ENCODE data around the gene INTS15. TPM values are rescaled to one million over a fixed set of nuclear protein-coding genes. Genes with fewer than 3 reads are reported as not detected.
"Not testable (repeated sequence)": the region's sequence is repeated elsewhere in the genome, so short reads cannot be mapped to it uniquely, and the experiment has no call there.

Gene INTS15
- total RNA-seq, 1 donor from 2014 or later: 36.0 TPM

DNA sequence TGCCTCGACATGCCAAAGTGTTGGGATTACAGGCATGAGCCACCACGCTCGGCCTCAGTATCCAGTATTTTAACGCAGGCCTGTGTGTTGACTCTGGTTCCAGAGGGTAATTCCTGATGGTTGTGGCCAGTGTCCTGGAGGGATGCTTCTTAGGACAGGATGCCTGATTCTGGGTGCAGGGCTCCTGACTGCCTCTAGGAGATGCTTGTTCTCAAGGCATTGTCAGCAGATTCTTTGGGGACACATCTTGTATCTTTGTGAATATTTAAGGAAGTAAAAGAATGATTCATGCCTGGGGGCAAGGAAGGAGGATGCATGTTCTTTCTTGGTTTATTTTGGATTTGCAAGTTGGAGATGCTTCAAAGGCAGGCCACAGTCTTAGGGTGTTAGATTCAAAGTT, 10.4 kb upstream of the INTS15 start:
- TF ChIP-seq, protein P1, sequence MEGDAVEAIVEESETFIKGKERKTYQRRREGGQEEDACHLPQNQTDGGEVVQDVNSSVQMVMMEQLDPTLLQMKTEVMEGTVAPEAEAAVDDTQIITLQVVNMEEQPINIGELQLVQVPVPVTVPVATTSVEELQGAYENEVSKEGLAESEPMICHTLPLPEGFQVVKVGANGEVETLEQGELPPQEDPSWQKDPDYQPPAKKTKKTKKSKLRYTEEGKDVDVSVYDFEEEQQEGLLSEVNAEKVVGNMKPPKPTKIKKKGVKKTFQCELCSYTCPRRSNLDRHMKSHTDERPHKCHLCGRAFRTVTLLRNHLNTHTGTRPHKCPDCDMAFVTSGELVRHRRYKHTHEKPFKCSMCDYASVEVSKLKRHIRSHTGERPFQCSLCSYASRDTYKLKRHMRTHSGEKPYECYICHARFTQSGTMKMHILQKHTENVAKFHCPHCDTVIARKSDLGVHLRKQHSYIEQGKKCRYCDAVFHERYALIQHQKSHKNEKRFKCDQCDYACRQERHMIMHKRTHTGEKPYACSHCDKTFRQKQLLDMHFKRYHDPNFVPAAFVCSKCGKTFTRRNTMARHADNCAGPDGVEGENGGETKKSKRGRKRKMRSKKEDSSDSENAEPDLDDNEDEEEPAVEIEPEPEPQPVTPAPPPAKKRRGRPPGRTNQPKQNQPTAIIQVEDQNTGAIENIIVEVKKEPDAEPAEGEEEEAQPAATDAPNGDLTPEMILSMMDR (IDR thresholded peaks at IDR 0.05; ENCODE audit: insufficient read depth, low read length, poor library complexity, severe bottlenecking): peak; percentile 15
- Histone ChIP-seq H3K36me3 (ENCODE audit: control insufficient read depth, insufficient read depth, low read length) (peaks cover 2% of the 10 kb centered on the region), H3K27me3 (ENCODE audit: control insufficient read depth, insufficient read depth, low read length) (no peaks in the 10 kb centered on the region), H3K4me3 (ENCODE audit: low read depth, low read length) (no peak overlapping the region)
- no peak for DNase-seq (ENCODE audit: low read depth)

DNA sequence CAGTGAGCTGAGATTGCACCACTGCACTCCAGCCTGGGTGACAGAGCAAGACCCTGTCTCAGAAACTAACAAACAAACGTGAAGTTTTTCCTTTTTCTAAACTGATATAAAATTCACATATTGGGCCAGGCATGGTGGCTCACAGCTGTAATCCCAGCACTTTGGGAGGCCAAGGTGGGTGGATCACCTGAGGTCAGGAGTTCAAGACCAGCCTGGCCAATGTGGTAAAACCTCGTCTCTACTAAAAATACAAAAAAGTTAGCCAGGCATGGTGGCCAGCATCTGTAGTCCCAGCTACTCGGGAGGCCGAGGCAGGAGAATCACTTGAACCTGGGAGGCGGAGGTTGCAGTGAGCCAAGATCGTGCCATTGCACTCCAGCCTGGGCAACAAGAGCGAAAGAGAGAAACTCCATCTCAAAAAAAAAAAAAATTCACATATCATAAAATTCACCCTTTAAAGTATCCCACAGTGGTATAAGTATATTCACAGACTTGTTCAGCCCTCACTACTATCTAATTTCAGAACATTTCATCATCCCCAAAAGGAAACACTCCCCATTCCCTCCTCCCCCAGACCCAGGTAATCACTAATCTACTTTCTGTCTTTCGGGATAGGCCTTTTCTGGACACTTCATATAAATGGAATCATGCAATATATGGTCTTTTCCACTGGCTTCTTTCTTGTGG, 3.9 kb upstream of the INTS15 start:
- not testable (repeated sequence) for H3K36me3 ChIP-seq (ENCODE audit: control insufficient read depth, insufficient read depth, low read length); H3K4me3 ChIP-seq (ENCODE audit: low read depth, low read length); DNase-seq (ENCODE audit: low read depth); H3K27me3 ChIP-seq (ENCODE audit: control insufficient read depth, insufficient read depth, low read length)

DNA sequence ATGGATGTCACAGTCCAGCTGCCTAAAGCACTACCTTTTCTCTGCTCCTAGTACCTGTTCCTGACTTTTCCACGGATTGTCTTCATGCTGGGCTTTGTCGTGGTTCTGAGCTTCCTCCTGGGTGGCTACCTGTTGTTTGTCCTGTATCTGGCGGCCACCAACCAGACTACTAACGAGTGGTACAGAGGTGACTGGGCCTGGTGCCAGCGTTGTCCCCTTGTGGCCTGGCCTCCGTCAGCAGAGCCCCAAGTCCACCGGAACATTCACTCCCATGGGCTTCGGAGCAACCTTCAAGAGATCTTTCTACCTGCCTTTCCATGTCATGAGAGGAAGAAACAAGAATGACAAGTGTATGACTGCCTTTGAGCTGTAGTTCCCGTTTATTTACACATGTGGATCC, 1.3 kb upstream of the INTS15 start:
- H3K36me3 ChIP-seq (ENCODE audit: control insufficient read depth, insufficient read depth, low read length): peaks cover 1% of the 10 kb centered on the region
- TF ChIP-seq, protein P1 (IDR thresholded peaks at IDR 0.05; ENCODE audit: insufficient read depth, low read length, poor library complexity, severe bottlenecking): no peak

DNA sequence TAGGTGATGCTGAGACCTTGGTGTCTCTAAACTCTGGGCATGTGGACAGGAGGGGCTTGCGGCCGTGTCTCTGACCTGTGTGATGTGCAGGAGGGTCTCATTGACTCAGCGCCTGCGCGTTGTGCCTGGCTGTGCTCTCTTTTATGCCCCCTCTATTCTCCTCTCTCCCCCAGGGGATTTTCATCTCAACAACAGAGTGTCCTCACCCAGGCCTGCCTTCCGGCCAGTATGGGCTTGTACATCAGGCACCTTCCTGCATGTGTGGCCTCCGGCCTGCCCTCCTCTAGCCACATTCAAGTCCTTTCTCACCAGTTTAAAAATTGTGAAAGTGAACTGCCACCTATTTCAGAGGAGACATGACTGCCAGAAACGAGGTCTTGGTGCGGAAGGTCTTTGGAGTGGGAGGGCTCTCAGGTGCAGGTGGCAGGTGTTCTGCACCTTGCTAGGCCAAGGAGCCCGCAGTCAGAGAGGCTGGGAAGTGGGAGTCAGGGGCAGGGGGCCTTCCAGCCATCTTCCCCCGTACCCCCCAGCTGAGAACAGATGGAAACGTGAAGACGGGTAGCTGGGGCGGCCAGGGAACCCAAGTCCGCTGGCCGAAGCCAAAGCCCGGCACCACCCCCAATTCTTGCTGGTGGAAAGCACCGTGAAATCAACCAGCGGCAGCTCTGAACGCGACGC, 531 bp upstream of the INTS15 start:
- no peak for DNase-seq (ENCODE audit: low read depth)
- H3K27me3 ChIP-seq (ENCODE audit: control insufficient read depth, insufficient read depth, low read length): no peaks in the 10 kb centered on the region
- TF ChIP-seq, protein P1 (IDR thresholded peaks at IDR 0.05; ENCODE audit: insufficient read depth, low read length, poor library complexity, severe bottlenecking): no peak
- peaks cover 1% of the 10 kb centered on the region for H3K36me3 ChIP-seq (ENCODE audit: control insufficient read depth, insufficient read depth, low read length)
- no peak overlapping the region for H3K4me3 ChIP-seq (ENCODE audit: low read depth, low read length)

More for the DNA sequence above, 1.3 kb upstream of the INTS15 start:
- no peak for DNase-seq (ENCODE audit: low read depth)
- Histone ChIP-seq H3K4me3 (ENCODE audit: low read depth, low read length) (no peak overlapping the region), H3K27me3 (ENCODE audit: control insufficient read depth, insufficient read depth, low read length) (no peaks in the 10 kb centered on the region)

DNA sequence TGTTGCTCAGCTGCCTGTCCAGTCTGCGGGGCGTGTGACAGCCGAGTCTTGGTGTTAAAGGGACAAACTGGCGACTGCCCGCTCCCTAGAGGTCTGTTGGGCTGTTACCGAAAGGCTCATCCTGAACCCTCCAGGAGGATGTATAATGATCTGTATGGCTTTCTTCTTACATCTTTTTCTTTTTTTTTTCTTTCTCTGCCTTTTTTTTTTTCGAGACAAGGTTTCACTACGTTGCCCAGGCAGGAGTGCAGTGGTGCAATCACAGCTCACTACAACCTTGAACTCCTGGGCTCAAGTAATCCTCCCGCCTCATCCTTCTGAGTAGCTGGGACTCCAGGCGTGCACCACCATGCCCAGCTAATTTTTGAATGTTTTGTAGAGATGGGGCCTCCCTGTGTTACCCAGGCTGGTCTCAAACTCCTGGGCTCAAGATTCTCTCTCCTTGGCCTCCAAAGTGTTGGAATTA, 857 bp downstream of the INTS15 start:
- peak overlapping the region; percentile 68 for H3K4me3 ChIP-seq (ENCODE audit: low read depth, low read length)
- H3K36me3 ChIP-seq (ENCODE audit: control insufficient read depth, insufficient read depth, low read length): peaks cover 4% of the 10 kb centered on the region
- TF ChIP-seq, protein P1 (IDR thresholded peaks at IDR 0.05; ENCODE audit: insufficient read depth, low read length, poor library complexity, severe bottlenecking): no peak
- no peaks in the 10 kb centered on the region for H3K27me3 ChIP-seq (ENCODE audit: control insufficient read depth, insufficient read depth, low read length)
- no peak for DNase-seq (ENCODE audit: low read depth)

DNA sequence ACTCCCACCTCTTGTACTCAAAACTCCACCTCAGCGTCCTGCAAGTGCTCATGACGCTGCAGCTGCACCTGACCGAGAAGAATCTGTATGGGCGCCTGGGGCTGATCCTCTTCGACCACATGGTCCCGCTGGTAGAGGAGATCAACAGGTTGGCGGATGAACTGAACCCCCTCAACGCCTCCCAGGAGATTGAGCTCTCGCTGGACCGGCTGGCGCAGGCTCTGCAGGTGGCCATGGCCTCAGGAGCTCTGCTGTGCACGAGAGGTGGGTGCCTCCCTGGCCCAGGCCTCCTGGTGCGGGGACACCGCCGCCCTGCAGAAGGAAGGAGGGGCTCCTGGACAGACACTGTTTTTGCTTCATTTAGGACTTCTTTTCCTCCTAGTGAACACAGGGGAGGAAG, 10.3 kb downstream of the INTS15 start:
- no peak overlapping the region for H3K4me3 ChIP-seq (ENCODE audit: low read depth, low read length)
- TF ChIP-seq, protein P1 (IDR thresholded peaks at IDR 0.05; ENCODE audit: insufficient read depth, low read length, poor library complexity, severe bottlenecking): no peak
- no peak for DNase-seq (ENCODE audit: low read depth)
- H3K27me3 ChIP-seq (ENCODE audit: control insufficient read depth, insufficient read depth, low read length): no peaks in the 10 kb centered on the region
- peaks cover 2% of the 10 kb centered on the region for H3K36me3 ChIP-seq (ENCODE audit: control insufficient read depth, insufficient read depth, low read length)
